A673 (cell line): ENCODE measurements around the gene PEA15. TPM values are rescaled to one million over a fixed set of nuclear protein-coding genes. Genes with fewer than 3 reads are reported as not detected.

Experiments
- BruUV-seq: library from RNA; stranded (reverse); fragments of 400-500 nt; replicated peaks from 2 replicates; lab custom pipeline; 2021; lab: Mats Ljungman, UMichigan
- CTCF ChIA-PET: fragments of 300-600 bp; sonication (Branson Sonifier 250); formaldehyde crosslinking; loops from one replicate; lab custom pipeline; 2022; ENCODE audit warnings: antibody characterized with exemption; lab: Charles Lee
- POLR2A ChIA-PET: fragments of 300-600 bp; sonication (Branson Sonifier 250); formaldehyde crosslinking; loops from one replicate; lab custom pipeline; 2022; ENCODE audit warnings: antibody characterized with exemption; ENCODE audit not compliant: low non-redundant PET; lab: Charles Lee
- DNase-seq: peaks from one replicate; pipeline ENCODE4 v3.0.0-alpha.2; 2015; ENCODE audit warnings: low spot score
- H3K27ac ChIP-seq: fragments of 200-600 bp; sonication (generic); 2 replicates; pipeline ENCODE4 v1.5.1; 2016; ENCODE audit warnings: mixed run types, low read depth, mild to moderate bottlenecking, mixed read lengths, antibody characterized with exemption, low read length; ENCODE audit not compliant: poor library complexity, severe bottlenecking
- H3K27me3 ChIP-seq: fragments of 200-600 bp; sonication (generic); replicated peaks from 2 replicates; pipeline ENCODE4 v1.6.1; 2017; ENCODE audit warnings: mixed run types, low read depth, mild to moderate bottlenecking, mixed read lengths, antibody characterized with exemption, low read length; ENCODE audit not compliant: insufficient read depth, poor library complexity
- H3K36me3 ChIP-seq: fragments of 200-600 bp; sonication (generic); 2 replicates; pipeline ENCODE4 v1.6.1; 2016; ENCODE audit warnings: mixed run types, mild to moderate bottlenecking, mixed read lengths, antibody characterized with exemption, low read length; ENCODE audit not compliant: insufficient read depth, poor library complexity, severe bottlenecking
- H3K4me1 ChIP-seq: fragments of 200-600 bp; sonication (generic); 2 replicates; pipeline ENCODE4 v1.6.1; 2017; ENCODE audit warnings: mixed run types, mild to moderate bottlenecking, mixed read lengths, antibody characterized with exemption, low read length; ENCODE audit not compliant: insufficient read depth, poor library complexity, severe bottlenecking
- H3K4me3 ChIP-seq: fragments of 200-600 bp; sonication (generic); 2 replicates; pipeline ENCODE4 v1.5.1; 2016; ENCODE audit warnings: low read depth, mixed run types, mild to moderate bottlenecking, mixed read lengths, low read length; ENCODE audit not compliant: poor library complexity, severe bottlenecking
- H3K9me3 ChIP-seq: fragments of 200-600 bp; sonication (generic); 2 replicates; pipeline ENCODE4 v1.6.1; 2016; ENCODE audit warnings: mixed run types, low read depth, mild to moderate bottlenecking, mixed read lengths, antibody characterized with exemption, low read length; ENCODE audit not compliant: poor library complexity, severe bottlenecking
- EZH2 ChIP-seq: fragments of 200-600 bp; sonication (generic); IDR thresholded peaks from 2 replicates; pipeline ENCODE4 v1.6.1; 2017; ENCODE audit warnings: borderline replicate concordance, low read depth, mild to moderate bottlenecking, mixed read lengths, antibody characterized with exemption, low read length; ENCODE audit not compliant: poor library complexity, severe bottlenecking
- intact Hi-C: fragments of 100-400 bp; cut with micrococcal nuclease; formaldehyde crosslinking; loops from one replicate; pipeline ENCODE4 v1.10.0; 2022; ENCODE audit not compliant: unreplicated experiment
- total RNA-seq: library from RNA; stranded (reverse); gene quantifications from 2 replicates; pipeline ENCODE4 v1.2.3, GENCODE V29; 2021
- TF ChIP-seq, protein P1 (sequence below): fragments of 300-800, 200-600 bp; sonication (generic); conservative IDR thresholded peaks from 2 replicates; pipeline ENCODE4 v1.5.1; 2017; ENCODE audit warnings: low read depth, mild to moderate bottlenecking, antibody characterized with exemption, low read length, moderate library complexity, mixed read lengths

The PEA15 gene
- total RNA-seq, 1 experiment from 2014 or later, result 87.7 TPM

DNA sequence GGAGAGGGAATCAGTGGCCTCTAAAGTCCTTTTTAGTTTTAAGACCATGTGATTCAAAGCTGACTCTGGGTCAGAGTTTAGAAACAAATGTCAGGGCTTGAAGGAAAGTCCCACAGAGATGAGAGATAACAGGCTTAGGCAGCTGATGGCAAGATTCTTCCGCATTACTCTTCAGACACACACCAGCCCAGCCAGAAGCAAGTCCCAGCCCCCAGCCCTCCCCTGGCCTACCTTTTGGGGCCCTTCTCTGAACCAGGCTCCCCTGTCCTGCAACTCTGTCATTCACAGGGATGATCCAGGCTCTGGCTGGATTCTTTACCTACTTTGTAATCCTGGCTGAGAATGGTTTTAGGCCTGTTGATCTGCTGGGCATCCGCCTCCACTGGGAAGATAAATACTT is 28.0 kb upstream of the PEA15 start:
- no peak for TF ChIP-seq EZH2
- TF ChIP-seq, protein P1, sequence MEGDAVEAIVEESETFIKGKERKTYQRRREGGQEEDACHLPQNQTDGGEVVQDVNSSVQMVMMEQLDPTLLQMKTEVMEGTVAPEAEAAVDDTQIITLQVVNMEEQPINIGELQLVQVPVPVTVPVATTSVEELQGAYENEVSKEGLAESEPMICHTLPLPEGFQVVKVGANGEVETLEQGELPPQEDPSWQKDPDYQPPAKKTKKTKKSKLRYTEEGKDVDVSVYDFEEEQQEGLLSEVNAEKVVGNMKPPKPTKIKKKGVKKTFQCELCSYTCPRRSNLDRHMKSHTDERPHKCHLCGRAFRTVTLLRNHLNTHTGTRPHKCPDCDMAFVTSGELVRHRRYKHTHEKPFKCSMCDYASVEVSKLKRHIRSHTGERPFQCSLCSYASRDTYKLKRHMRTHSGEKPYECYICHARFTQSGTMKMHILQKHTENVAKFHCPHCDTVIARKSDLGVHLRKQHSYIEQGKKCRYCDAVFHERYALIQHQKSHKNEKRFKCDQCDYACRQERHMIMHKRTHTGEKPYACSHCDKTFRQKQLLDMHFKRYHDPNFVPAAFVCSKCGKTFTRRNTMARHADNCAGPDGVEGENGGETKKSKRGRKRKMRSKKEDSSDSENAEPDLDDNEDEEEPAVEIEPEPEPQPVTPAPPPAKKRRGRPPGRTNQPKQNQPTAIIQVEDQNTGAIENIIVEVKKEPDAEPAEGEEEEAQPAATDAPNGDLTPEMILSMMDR, result no peak

DNA sequence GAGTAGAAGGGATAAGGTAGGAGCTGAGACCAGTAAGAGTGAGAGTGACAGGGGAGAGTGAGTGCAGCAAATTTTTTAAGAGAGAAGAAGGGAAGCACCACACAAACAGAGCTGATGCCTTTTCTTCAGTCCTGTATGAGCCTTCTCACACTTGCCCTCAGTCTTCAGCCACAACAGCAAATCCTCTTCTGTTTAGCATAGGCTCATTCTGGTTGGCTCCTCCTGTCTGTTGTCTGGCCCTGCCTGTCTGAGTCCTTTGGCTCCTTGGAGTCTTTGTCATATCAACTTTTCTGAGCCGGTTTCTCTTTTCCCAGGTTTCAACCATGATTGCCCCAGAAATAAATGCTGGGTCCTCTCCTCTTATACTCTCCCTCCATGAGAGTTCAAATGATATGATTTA is 27.5 kb upstream of the PEA15 start:
- Histone ChIP-seq H3K27me3 (no peaks in the 10 kb centered on the region), H3K27ac (no peak overlapping the region), H3K4me1 (no peaks in the 10 kb centered on the region), H3K36me3 (no peaks in the 10 kb centered on the region), H3K4me3 (no peak overlapping the region), H3K9me3 (no peaks in the 10 kb centered on the region)
- TF ChIP-seq EZH2, result no peak
- TF ChIP-seq, protein P1, result no peak
- BruUV-seq, result no TSS peak
- DNase-seq, result no peak
- CTCF ChIA-PET, result no interaction called here
- intact Hi-C loops, result no loop called here
- POLR2A ChIA-PET, result interaction anchor here (0.7 kb wide), 1 partner anchor 28 kb away, joined by 3 read pairs; no protein-coding TSS in a partner anchor

More for the DNA sequence above, 28.0 kb upstream of the PEA15 start:
- Histone ChIP-seq H3K27me3 (no peaks in the 10 kb centered on the region), H3K9me3 (no peaks in the 10 kb centered on the region), H3K4me3 (no peak overlapping the region), H3K36me3 (no peaks in the 10 kb centered on the region), H3K4me1 (no peaks in the 10 kb centered on the region), H3K27ac (no peak overlapping the region)
- CTCF ChIA-PET, result no interaction called here
- intact Hi-C loops, result no loop called here
- no TSS peak for BruUV-seq
- no peak for DNase-seq
- POLR2A ChIA-PET, result interaction anchor here (0.7 kb wide), 1 partner anchor 29 kb away, joined by 3 read pairs; no protein-coding TSS in a partner anchor

DNA sequence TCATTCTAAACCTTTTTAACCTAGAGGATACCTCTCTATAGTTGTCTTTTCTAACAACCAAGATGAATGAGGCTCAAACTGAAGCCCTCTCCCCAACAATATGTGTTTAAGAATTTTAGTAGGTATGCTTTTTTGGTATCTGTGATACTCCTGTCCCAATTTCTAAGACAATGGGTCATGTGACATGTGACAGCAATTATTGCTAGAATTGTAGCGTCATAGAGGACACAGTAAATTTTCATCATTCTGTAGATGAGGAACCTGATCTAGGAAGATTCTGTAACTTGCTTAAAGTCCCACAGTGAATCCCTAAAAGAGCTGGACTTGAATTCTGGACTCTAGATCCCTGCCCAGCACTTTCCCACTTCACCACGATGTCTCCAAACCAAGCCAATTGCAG is 26.5 kb upstream of the PEA15 start:
- Histone ChIP-seq H3K4me3 (no peak overlapping the region), H3K9me3 (no peaks in the 10 kb centered on the region), H3K27me3 (no peaks in the 10 kb centered on the region), H3K36me3 (no peaks in the 10 kb centered on the region), H3K4me1 (no peaks in the 10 kb centered on the region), H3K27ac (no peak overlapping the region)
- ChIA-PET CTCF (no interaction called here), POLR2A (no interaction called here)
- TF ChIP-seq, protein P1, result no peak
- no TSS peak for BruUV-seq
- no peak for DNase-seq
- intact Hi-C loops, result no loop called here
